Activated CD4-positive, alpha-beta T cell treated with anti-CD3 and anti-CD28 coated beads, Interleukin-2, amount 10 ng/mL, durations not matched to agents 24 days and 14 days (primary cell): ENCODE results near the gene NRXN3. TPM values are rescaled to one million over a fixed set of nuclear protein-coding genes. Genes with fewer than 3 reads are reported as not detected.

Experiments used
- DNase-seq: peaks from one replicate; pipeline ENCODE4 v3.0.0; 2022
- H3K27ac Mint-ChIP-seq: one replicate; pipeline ENCODE4 v1.8.0; 2022; ENCODE audit warnings: mild to moderate bottlenecking, mixed read lengths
- H3K27me3 Mint-ChIP-seq: one replicate; pipeline ENCODE4 v1.8.0; 2022; ENCODE audit warnings: mixed read lengths
- H3K36me3 Mint-ChIP-seq: one replicate; pipeline ENCODE4 v1.8.0; 2022; ENCODE audit warnings: low read depth, mild to moderate bottlenecking, mixed read lengths
- H3K4me1 Mint-ChIP-seq: one replicate; pipeline ENCODE4 v1.8.0; 2021; ENCODE audit warnings: mixed read lengths
- H3K4me3 Mint-ChIP-seq: one replicate; pipeline ENCODE4 v1.8.0; 2022; ENCODE audit warnings: mild to moderate bottlenecking, moderate library complexity, mixed read lengths
- H3K9me3 Mint-ChIP-seq: one replicate; pipeline ENCODE4 v1.8.0; 2021; ENCODE audit warnings: mixed read lengths
- intact Hi-C: fragments of 100-400 bp; cut with micrococcal nuclease; formaldehyde crosslinking; loops from one replicate; pipeline ENCODE4 v1.15.1; 2023
- total RNA-seq: library from RNA; stranded (reverse); gene quantifications from 2 replicates; pipeline ENCODE4 v1.2.3, GENCODE V29; 2022

The NRXN3 gene
- total RNA-seq, 1 donor from 2014 or later, result not detected

DNA sequence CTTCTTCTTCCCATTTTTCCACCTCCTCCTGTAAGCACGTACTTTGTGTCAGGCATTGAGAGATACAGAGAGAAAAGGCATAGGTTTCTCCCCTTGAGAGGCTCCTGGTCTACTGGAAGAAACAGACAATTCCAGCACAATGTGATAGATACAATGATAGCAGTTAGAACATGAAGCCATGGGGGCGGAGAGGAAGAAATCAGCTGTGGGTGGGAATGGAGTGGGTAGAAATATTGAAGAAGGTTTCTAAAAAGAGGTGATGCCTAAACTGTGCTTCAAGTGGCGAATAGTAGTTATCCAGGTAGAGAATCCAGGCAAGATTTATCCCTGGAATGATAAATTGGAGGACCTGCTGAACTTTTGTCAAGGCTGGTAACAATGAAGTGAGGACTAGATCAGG lies 528.8 kb downstream of the NRXN3 start:
- Mint-ChIP-seq H3K36me3 (no peaks in the 10 kb centered on the region), H3K9me3 (no peaks in the 10 kb centered on the region), H3K4me1 (no peaks in the 10 kb centered on the region), H3K27me3 (no peaks in the 10 kb centered on the region), H3K27ac (no peak overlapping the region), H3K4me3 (no peak overlapping the region)
- intact Hi-C loops, result no loop called here
- no peak for DNase-seq

DNA sequence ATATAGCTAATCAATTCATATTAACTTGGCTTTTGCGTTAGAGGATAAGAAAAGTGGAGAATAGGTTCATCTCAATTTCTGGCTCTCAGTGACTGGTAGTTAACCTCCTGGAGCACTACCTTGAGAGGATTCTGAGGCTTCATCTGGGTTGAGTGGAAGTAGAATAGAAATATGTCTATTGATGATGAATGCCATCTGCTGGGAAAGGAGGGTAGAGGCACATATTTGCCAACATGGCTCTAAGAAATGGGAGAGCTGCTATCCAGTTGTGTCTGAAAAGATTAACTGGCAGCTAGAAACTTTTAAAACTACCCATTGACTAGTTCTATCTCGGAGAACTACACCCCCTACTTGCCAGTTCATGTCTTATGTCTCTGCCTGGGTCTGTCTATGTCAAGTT lies 530.1 kb downstream of the NRXN3 start:
- H3K4me3 Mint-ChIP-seq, result no peak overlapping the region
- intact Hi-C loops, result no loop called here
- no peak for DNase-seq
- no peaks in the 10 kb centered on the region for H3K9me3 Mint-ChIP-seq
- no peaks in the 10 kb centered on the region for H3K27me3 Mint-ChIP-seq
- no peaks in the 10 kb centered on the region for H3K36me3 Mint-ChIP-seq
- no peak overlapping the region for H3K27ac Mint-ChIP-seq
- no peaks in the 10 kb centered on the region for H3K4me1 Mint-ChIP-seq

DNA sequence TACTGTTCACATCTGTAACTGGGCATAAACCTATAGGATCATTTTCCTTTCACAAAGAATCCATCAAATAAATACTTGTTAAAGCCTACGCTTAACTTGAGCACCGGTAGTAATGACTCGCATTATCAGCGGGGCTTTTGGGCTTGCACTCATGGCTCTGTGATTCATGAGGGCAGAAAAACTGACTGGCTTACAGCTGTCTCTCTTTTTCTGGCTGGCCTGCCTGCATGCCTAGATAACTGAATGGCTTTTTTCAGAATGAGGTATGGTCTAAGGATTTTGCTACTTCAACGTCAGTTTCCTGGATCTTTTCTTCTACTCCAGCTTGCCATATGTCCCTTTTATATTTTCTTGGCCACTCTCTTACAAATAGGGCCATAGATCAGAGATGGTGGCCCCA lies 531.1 kb downstream of the NRXN3 start:
- H3K4me3 Mint-ChIP-seq, result no peak overlapping the region
- H3K27me3 Mint-ChIP-seq, result no peaks in the 10 kb centered on the region
- H3K36me3 Mint-ChIP-seq, result no peaks in the 10 kb centered on the region
- no peak for DNase-seq
- intact Hi-C loops, result no loop called here
- no peaks in the 10 kb centered on the region for H3K9me3 Mint-ChIP-seq
- no peaks in the 10 kb centered on the region for H3K4me1 Mint-ChIP-seq
- no peak overlapping the region for H3K27ac Mint-ChIP-seq

DNA sequence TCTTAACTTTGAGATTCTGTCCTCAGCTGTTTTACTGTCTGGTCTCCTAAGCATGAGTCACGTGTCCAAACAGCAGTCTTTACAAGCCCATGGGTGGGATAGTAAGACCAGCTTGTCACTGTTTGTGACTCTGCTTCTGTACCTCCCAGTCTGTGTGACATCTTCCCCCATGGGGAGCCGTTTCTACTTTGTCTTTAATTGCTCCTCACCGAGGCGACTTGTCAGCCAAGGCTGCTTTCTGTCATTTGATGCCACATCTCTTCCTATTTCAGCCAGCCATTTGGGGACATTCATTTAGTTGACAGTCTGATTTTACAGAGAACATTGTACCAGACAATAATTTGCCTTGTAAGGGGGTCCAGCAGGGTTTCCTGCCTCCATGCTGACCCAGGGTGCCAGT lies 534.8 kb downstream of the NRXN3 start:
- H3K36me3 Mint-ChIP-seq, result no peaks in the 10 kb centered on the region
- H3K27me3 Mint-ChIP-seq, result no peaks in the 10 kb centered on the region
- H3K4me3 Mint-ChIP-seq, result no peak overlapping the region
- intact Hi-C loops, result no loop called here
- no peak for DNase-seq
- H3K9me3 Mint-ChIP-seq, result no peaks in the 10 kb centered on the region
- H3K4me1 Mint-ChIP-seq, result no peaks in the 10 kb centered on the region
- H3K27ac Mint-ChIP-seq, result no peak overlapping the region

DNA sequence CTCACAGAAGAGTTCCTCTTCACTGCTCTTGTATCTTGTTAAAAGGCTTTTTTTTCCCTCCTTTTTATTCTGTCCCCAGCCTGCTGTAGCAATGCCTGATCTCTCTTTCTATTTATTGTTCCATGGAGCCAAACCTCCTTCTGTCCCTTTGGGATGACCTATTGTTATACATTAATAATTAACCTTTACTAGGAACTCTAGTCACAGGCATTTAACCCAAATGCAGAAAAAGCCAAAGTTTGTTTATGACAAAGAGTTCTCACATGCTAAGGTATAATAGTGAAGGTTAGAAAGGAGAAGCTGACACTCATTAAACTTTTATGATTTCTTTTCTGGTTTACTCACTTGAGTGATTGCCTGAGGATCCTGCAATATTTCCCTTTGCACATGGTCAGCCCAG lies 535.8 kb downstream of the NRXN3 start:
- Mint-ChIP-seq H3K4me3 (no peak overlapping the region), H3K27ac (no peak overlapping the region), H3K27me3 (no peaks in the 10 kb centered on the region), H3K36me3 (no peaks in the 10 kb centered on the region), H3K9me3 (no peaks in the 10 kb centered on the region), H3K4me1 (no peaks in the 10 kb centered on the region)
- DNase-seq, result no peak
- intact Hi-C loops, result no loop called here

DNA sequence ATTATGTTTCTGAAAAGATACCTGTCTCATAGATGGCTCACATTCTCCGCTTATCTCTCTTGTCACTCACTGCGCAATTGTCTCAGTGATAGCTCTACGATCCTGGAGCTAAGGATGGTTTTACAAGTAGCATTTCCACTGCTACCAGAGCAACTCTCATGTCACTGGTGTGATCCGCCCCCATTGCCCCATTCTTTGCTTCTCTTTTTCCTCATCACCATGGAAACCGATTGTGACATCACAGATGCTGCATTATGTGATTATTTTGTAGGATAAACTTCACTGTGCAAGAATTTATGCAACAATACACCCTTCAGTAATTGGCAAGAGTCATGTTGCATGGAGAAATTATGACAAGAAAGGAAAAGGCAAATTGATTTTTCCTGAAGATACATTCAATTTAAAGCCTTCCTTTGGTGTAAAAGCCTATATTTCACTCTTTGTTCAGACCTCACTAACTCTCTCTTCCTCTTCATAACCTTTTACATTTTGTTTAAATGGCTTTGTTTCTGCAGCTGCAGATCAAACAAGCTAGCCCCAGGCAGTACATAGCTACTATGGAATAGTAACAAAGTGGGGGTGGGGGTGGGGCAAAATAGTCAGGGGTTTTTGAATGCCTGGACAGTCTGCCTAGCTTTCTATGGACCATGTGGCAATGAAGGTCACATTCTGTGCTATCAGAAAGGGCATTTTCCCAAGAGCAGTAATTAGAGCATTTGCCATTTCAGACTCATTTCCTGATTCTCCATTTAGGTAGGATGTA lies 539.8 kb downstream of the NRXN3 start:
- Mint-ChIP-seq H3K36me3 (no peaks in the 10 kb centered on the region), H3K27ac (no peak overlapping the region), H3K4me1 (no peaks in the 10 kb centered on the region), H3K9me3 (no peaks in the 10 kb centered on the region), H3K27me3 (no peaks in the 10 kb centered on the region), H3K4me3 (no peak overlapping the region)
- no peak for DNase-seq
- intact Hi-C loops, result no loop called here

DNA sequence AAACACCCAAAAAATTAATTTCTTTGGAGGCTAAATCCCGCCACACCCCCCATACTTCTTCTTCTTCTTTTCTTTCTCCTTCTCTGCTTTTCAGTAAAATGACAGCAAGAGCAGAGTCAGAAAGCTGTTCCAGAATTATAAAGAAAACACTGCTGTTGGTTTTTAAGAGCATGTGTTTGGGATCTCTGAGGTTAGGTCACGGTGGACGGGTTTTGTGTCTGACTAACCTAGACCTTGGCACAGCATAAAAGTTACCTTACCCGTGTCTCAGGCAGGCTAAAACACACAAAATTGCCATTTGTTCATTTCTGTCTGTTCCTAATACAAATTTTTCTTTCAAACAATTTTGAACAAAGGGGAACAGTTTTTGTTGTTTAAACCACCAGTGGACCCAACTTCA lies 540.8 kb downstream of the NRXN3 start:
- intact Hi-C loops, result no loop called here
- Mint-ChIP-seq H3K36me3 (no peaks in the 10 kb centered on the region), H3K27ac (no peak overlapping the region), H3K4me1 (no peaks in the 10 kb centered on the region), H3K27me3 (no peaks in the 10 kb centered on the region), H3K4me3 (no peak overlapping the region), H3K9me3 (no peaks in the 10 kb centered on the region)
- no peak for DNase-seq

DNA sequence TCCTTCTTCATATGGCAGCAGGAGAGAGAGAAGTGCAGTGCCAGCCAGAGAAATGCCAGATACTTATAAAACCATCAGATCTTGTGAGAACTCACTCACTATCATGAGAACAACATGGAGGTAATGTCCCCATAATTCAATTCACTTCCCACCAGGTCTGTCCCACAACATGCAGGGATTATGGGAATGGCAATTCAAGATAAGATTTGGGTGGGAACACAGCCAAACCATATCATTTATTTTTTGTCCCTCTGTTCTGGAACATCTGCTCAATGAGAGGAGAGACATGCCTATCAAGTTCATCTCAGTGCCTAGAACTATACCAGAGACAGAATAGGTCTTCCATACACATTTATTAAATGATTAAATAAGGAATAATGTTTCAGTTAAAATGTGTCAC lies 543.5 kb downstream of the NRXN3 start:
- Mint-ChIP-seq H3K4me1 (no peaks in the 10 kb centered on the region), H3K4me3 (no peak overlapping the region), H3K9me3 (no peaks in the 10 kb centered on the region), H3K27me3 (no peaks in the 10 kb centered on the region), H3K27ac (no peak overlapping the region), H3K36me3 (no peaks in the 10 kb centered on the region)
- intact Hi-C loops, result no loop called here
- DNase-seq, result no peak

DNA sequence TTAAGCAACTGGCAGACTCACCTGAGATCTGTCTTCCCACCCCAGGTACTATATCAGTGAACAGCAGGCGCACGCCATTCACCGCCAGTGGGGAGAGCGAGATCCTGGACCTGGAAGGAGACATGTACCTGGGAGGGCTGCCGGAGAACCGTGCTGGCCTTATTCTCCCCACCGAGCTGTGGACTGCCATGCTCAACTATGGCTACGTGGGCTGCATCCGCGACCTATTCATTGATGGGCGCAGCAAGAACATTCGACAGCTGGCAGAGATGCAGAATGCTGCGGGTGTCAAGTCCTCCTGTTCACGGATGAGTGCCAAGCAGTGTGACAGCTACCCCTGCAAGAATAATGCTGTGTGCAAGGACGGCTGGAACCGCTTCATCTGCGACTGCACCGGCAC lies 544.5 kb downstream of the NRXN3 start:
- intact Hi-C loops, result no loop called here
- no peaks in the 10 kb centered on the region for H3K36me3 Mint-ChIP-seq
- H3K4me3 Mint-ChIP-seq, result no peak overlapping the region
- H3K9me3 Mint-ChIP-seq, result no peaks in the 10 kb centered on the region
- no peak for DNase-seq
- no peaks in the 10 kb centered on the region for H3K27me3 Mint-ChIP-seq
- no peaks in the 10 kb centered on the region for H3K4me1 Mint-ChIP-seq
- no peak overlapping the region for H3K27ac Mint-ChIP-seq

DNA sequence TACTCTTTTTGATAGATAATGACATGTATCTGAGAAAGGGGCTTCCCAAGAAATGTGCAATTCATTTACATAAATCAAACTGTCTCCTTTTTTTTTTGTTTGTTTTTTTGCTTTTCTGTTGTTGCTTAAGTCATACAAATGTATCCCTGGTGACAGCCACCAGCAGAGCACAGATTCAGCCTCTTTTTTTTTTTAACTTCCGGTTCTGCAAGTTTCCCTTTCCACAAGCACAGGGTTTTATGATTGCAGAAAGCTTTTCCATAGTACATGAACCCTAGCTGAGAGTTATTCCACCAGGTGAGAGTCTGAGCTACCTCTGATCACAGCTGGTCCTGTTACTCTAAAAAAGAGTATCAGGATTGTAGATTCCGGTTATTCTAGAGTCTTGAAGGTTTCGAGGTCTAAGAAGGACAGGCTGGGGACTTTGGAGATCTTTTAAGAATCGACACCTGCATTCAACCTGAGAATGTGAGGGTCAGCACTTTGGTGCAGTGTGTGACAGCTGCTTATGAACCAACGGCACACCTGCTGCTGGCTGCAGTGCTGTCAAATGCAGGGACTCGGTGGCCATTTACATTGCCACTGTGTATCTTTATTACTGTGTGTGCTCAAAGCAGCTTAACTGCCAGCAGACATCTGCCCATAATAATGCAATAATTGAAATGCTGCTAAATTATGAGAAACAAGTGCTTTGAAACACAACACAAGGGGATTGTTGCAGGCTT lies 551.7 kb downstream of the NRXN3 start:
- Mint-ChIP-seq H3K27ac (no peak overlapping the region), H3K9me3 (no peaks in the 10 kb centered on the region), H3K27me3 (no peaks in the 10 kb centered on the region), H3K36me3 (no peaks in the 10 kb centered on the region), H3K4me3 (no peak overlapping the region), H3K4me1 (no peaks in the 10 kb centered on the region)
- intact Hi-C loops, result no loop called here
- no peak for DNase-seq

DNA sequence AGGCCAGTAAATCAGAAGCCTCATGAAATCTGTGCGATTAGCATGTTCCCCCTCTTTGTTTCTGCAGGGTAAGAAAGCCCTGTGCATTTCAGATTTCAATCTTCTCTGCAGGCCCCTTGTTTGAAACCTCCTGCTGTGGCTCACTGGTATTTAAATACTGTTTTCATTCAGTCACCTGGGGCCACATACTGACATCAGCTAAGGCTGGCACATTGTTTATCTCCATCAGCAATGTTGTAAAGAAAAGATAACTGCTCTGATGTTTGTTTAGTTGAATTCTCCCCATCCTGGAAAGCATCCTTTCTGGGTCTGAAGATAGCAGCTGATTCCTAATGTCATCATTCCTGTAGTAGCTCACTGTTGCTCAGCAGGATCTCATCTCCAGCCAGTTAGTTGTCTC lies 554.9 kb downstream of the NRXN3 start:
- DNase-seq, result no peak
- H3K4me1 Mint-ChIP-seq, result no peaks in the 10 kb centered on the region
- intact Hi-C loops, result no loop called here
- no peaks in the 10 kb centered on the region for H3K27me3 Mint-ChIP-seq
- no peaks in the 10 kb centered on the region for H3K9me3 Mint-ChIP-seq
- no peak overlapping the region for H3K4me3 Mint-ChIP-seq
- no peaks in the 10 kb centered on the region for H3K36me3 Mint-ChIP-seq
- H3K27ac Mint-ChIP-seq, result no peak overlapping the region

DNA sequence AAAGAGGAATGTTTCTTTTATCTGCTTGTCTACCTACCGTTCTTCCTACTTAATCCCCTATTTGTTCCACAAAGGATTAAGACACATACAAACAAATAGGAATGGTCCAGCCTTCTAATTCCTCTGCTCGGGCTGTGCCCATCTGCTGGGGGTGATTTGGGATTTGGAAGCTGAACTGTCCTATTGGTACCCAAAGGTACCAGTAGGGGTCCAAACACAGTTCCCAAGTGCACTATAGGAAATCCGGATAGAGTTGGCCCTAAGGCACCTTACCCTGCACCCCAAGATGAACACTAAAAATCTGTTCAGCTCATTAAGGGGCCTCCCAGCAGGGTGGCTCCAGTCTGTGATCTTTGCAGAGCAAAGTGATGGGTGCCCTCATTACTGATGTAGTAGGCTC lies 566.9 kb downstream of the NRXN3 start:
- Mint-ChIP-seq H3K27ac (no peak overlapping the region), H3K27me3 (no peaks in the 10 kb centered on the region), H3K4me1 (no peaks in the 10 kb centered on the region), H3K9me3 (no peaks in the 10 kb centered on the region), H3K36me3 (no peaks in the 10 kb centered on the region), H3K4me3 (no peak overlapping the region)
- no peak for DNase-seq
- intact Hi-C loops, result no loop called here

DNA sequence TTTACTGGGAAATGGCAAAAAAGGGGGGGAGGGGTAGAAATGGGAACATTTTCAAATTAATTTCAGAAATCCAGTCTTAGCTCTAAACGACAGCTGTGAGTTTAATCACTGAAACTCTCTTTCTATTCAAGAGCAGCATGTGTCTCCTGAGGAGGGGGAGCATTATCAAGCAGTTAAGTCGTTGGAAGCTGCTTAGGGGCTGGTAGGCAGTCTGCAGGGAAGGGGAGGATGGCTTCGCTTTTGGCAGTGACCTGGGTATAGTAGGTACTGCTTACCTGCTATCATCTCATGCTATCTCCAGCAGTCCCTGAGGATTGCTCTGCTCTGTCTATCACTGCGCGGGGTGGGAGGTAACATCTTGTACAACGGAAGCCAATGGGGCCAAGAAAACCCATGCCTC lies 567.4 kb downstream of the NRXN3 start:
- intact Hi-C loops, result no loop called here
- no peak overlapping the region for H3K4me3 Mint-ChIP-seq
- no peaks in the 10 kb centered on the region for H3K4me1 Mint-ChIP-seq
- H3K36me3 Mint-ChIP-seq, result no peaks in the 10 kb centered on the region
- no peaks in the 10 kb centered on the region for H3K27me3 Mint-ChIP-seq
- no peak overlapping the region for H3K27ac Mint-ChIP-seq
- no peaks in the 10 kb centered on the region for H3K9me3 Mint-ChIP-seq
- DNase-seq, result no peak

DNA sequence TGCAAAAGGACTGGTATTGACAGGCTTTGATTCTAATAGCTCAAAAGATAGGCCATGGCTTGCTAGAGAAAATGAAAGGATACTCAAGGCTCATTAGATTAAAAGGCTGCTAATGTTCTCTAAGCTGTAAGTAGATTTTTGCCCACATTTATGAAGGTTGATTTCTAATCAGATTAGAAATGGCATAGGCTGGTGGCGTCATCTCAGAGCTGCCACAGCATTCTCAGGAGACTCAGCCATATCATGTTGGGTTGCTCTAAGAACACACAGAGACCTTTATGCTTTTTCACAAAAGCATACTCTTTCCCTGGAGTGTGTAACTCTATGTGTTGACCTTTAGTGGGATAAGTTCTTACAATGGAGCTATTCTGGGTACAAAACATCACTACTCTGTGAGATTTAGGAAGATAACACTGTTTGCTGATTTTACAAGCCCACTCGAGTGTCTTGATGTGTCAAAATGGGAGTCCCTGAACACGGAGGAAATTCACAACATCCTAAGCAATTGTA lies 576.0 kb downstream of the NRXN3 start:
- intact Hi-C loops, result no loop called here
- Mint-ChIP-seq H3K27ac (no peak overlapping the region), H3K27me3 (no peaks in the 10 kb centered on the region), H3K9me3 (no peaks in the 10 kb centered on the region), H3K4me3 (no peak overlapping the region), H3K4me1 (no peaks in the 10 kb centered on the region), H3K36me3 (no peaks in the 10 kb centered on the region)
- no peak for DNase-seq
